ENCODE results near the gene PNLIPRP2. TPM values are rescaled to one million over a fixed set of nuclear protein-coding genes. Genes with fewer than 3 reads are reported as not detected.

Gene PNLIPRP2
- polyA plus RNA-seq, 1 donor (not counting 4 experiments of a cell fraction or from before 2014, with no cell fraction given): not detected

DNA sequence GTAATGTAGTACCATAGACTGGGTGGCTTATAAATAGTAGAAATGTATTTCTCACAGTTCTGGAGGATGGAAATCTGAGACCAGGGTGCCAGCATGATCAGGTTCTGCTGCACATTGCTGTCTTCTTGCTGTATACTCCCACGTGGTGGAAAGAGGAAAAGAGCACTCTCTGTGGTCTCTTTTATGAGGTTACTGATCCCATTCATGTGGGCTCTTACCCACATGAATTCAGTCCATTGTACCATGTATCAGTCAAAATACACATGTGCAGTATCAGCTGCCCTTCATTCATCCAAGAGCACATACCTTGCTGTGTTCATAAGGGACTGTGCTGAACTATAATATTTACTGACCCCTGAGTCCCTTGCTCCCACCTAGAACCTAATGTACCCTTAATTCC is 17.1 kb downstream of the PNLIPRP2 start:
- no peak overlapping the region for H2AFZ ChIP-seq (ENCODE audit: control insufficient read depth, low read length)
- no peaks in the 10 kb centered on the region for H3K9me3 ChIP-seq (ENCODE audit: control insufficient read depth, low read depth, low read length)
- no peaks in the 10 kb centered on the region for H3K36me3 ChIP-seq (ENCODE audit: control insufficient read depth in 2 of 2, extremely low read depth in 1 of 2, insufficient read depth in 2 of 2, low read length in 2 of 2)
- H3K27me3 ChIP-seq (ENCODE audit: control insufficient read depth, extremely low read depth, insufficient read depth, low read length): no peaks in the 10 kb centered on the region
- H3K4me1 ChIP-seq (ENCODE audit: control insufficient read depth, extremely low read depth, insufficient read depth, low read length): peaks cover 5% of the 10 kb centered on the region
- H3K9ac ChIP-seq (ENCODE audit: control insufficient read depth, extremely low read depth, insufficient read depth, low read length): no peak overlapping the region
- FAIRE-seq (no peak), DNase-seq (ENCODE audit: low read depth, low spot score) (no peak)
- no peak overlapping the region for H3K27ac ChIP-seq (ENCODE audit: control insufficient read depth, insufficient read depth, low read length)
- dilution Hi-C loops (cut with MboI; ENCODE audit: extremely low pct_ligation_motif_present, low sequenced_read_pairs): no loop called here
- H3K79me2 ChIP-seq (ENCODE audit: control insufficient read depth, insufficient read depth, low read length): no peaks in the 10 kb centered on the region
- no peaks in the 10 kb centered on the region for H3K9me1 ChIP-seq (ENCODE audit: control insufficient read depth, extremely low read depth, insufficient read depth, low read length)
- H4K20me1 ChIP-seq (ENCODE audit: control insufficient read depth, extremely low read depth, insufficient read depth, low read length): no peaks in the 10 kb centered on the region
- TF ChIP-seq, protein P1, sequence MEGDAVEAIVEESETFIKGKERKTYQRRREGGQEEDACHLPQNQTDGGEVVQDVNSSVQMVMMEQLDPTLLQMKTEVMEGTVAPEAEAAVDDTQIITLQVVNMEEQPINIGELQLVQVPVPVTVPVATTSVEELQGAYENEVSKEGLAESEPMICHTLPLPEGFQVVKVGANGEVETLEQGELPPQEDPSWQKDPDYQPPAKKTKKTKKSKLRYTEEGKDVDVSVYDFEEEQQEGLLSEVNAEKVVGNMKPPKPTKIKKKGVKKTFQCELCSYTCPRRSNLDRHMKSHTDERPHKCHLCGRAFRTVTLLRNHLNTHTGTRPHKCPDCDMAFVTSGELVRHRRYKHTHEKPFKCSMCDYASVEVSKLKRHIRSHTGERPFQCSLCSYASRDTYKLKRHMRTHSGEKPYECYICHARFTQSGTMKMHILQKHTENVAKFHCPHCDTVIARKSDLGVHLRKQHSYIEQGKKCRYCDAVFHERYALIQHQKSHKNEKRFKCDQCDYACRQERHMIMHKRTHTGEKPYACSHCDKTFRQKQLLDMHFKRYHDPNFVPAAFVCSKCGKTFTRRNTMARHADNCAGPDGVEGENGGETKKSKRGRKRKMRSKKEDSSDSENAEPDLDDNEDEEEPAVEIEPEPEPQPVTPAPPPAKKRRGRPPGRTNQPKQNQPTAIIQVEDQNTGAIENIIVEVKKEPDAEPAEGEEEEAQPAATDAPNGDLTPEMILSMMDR (optimal IDR thresholded peaks at IDR 0.05 in 1 of 3, IDR thresholded peaks at IDR 0.05 in 1 of 3, conservative IDR thresholded peaks at IDR 0.05 in 1 of 3; ENCODE audit: extremely low read depth in 1 of 3, insufficient read depth in 2 of 3, low read length in 3 of 3): no peak
- TF ChIP-seq EZH2 (IDR thresholded peaks at IDR 0.05; ENCODE audit: low read length): no peak
- H3K4me2 ChIP-seq (ENCODE audit: control insufficient read depth, extremely low read depth, insufficient read depth, low read depth, low read length): no peak overlapping the region
- no peak overlapping the region for H3K4me3 ChIP-seq (ENCODE audit: control insufficient read depth in 2 of 3, extremely low read depth in 1 of 3, insufficient read depth in 2 of 3, low read depth in 1 of 3, low read length in 3 of 3)

DNA sequence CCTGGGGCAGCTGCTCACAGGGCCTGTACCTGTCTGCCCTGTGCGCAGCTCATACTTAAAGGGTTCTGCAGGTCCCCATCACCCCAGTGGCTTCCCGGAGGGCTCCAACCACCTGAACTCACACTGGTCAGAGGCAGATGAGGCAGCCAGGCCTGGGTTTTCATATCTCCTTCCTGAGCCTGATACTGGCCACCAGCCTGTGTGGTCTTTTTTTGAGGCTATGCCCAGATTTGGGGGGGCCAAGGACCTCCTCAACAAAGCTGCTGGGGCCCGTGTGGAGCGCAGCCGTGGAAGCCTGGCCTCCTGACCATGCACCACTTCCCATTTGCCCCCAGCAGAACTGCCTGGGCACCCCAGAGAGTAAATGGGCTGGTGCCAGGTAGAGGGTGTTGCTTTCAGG is 25.7 kb downstream of the PNLIPRP2 start:
- no peaks in the 10 kb centered on the region for H3K36me3 ChIP-seq (ENCODE audit: control insufficient read depth in 2 of 2, extremely low read depth in 1 of 2, insufficient read depth in 2 of 2, low read length in 2 of 2)
- H4K20me1 ChIP-seq (ENCODE audit: control insufficient read depth, extremely low read depth, insufficient read depth, low read length): no peaks in the 10 kb centered on the region
- no peak overlapping the region for H2AFZ ChIP-seq (ENCODE audit: control insufficient read depth, low read length)
- dilution Hi-C loops (cut with MboI; ENCODE audit: extremely low pct_ligation_motif_present, low sequenced_read_pairs): no loop called here
- TF ChIP-seq, protein P1 (optimal IDR thresholded peaks at IDR 0.05 in 1 of 3, IDR thresholded peaks at IDR 0.05 in 1 of 3, conservative IDR thresholded peaks at IDR 0.05 in 1 of 3; ENCODE audit: extremely low read depth in 1 of 3, insufficient read depth in 2 of 3, low read length in 3 of 3): no peak
- no peak for TF ChIP-seq EZH2 (IDR thresholded peaks at IDR 0.05; ENCODE audit: low read length)
- H3K79me2 ChIP-seq (ENCODE audit: control insufficient read depth, insufficient read depth, low read length): no peaks in the 10 kb centered on the region
- H3K4me3 ChIP-seq (ENCODE audit: control insufficient read depth in 2 of 3, extremely low read depth in 1 of 3, insufficient read depth in 2 of 3, low read depth in 1 of 3, low read length in 3 of 3): no peak overlapping the region
- DNase-seq (ENCODE audit: low read depth, low spot score): no peak
- H3K4me1 ChIP-seq (ENCODE audit: control insufficient read depth, extremely low read depth, insufficient read depth, low read length): no peaks in the 10 kb centered on the region
- no peak for FAIRE-seq
- H3K4me2 ChIP-seq (ENCODE audit: control insufficient read depth, extremely low read depth, insufficient read depth, low read depth, low read length): no peak overlapping the region
- H3K9ac ChIP-seq (ENCODE audit: control insufficient read depth, extremely low read depth, insufficient read depth, low read length): no peak overlapping the region
- no peaks in the 10 kb centered on the region for H3K27me3 ChIP-seq (ENCODE audit: control insufficient read depth, extremely low read depth, insufficient read depth, low read length)
- H3K9me1 ChIP-seq (ENCODE audit: control insufficient read depth, extremely low read depth, insufficient read depth, low read length): no peaks in the 10 kb centered on the region
- no peaks in the 10 kb centered on the region for H3K9me3 ChIP-seq (ENCODE audit: control insufficient read depth, low read depth, low read length)
- H3K27ac ChIP-seq (ENCODE audit: control insufficient read depth, insufficient read depth, low read length): no peak overlapping the region
